NCI-H187 treated with DMSO at 0.1 percent for 48 hours (cell line): Measurements from ENCODE around the gene QSOX1.
"Not testable (repeated sequence)": the region's sequence is repeated elsewhere in the genome, so short reads cannot be mapped to it uniquely, and the experiment has no call there.

Source experiments
- DNase-seq: peaks from one replicate; lab custom pipeline; 2025; lab: John Stamatoyannopoulos, UW

The QSOX1 gene

GRCh38 chr1:180154325-180155181, at the start of gene QSOX1:
QSOX1 (plus strand) TSS chr1:180154869; CDS start chr1:180154908, 39 bp downstream.
- DNase-seq, result peak; percentile 55

GRCh38 chr1:180112091-180112490, 42.6 kb upstream of the QSOX1 start:
- DNase-seq, result no peak

GRCh38 chr1:180112984-180113647, 41.6 kb upstream of the QSOX1 start:
- DNase-seq, result no peak

- no peak for DNase-seq
Observed at GRCh38 chr1:180114396-180114945, 40.2 kb upstream of the QSOX1 start.

GRCh38 chr1:180116964-180117763, 37.5 kb upstream of the QSOX1 start:
- DNase-seq, result no peak

- no peak for DNase-seq
Observed at GRCh38 chr1:180117764-180118116, 36.9 kb upstream of the QSOX1 start.

GRCh38 chr1:180119837-180120236, 34.8 kb upstream of the QSOX1 start:
- DNase-seq, result no peak

GRCh38 chr1:180123463-180123936, 31.2 kb upstream of the QSOX1 start:
- no peak for DNase-seq

- DNase-seq, result no peak
Observed at GRCh38 chr1:180130651-180131050, 24.0 kb upstream of the QSOX1 start.

- no peak for DNase-seq
Observed at GRCh38 chr1:180131510-180131909, 23.2 kb upstream of the QSOX1 start.

GRCh38 chr1:180133193-180133592, 21.5 kb upstream of the QSOX1 start:
- DNase-seq, result no peak

GRCh38 chr1:180133688-180134087, 21.0 kb upstream of the QSOX1 start:
- not testable (repeated sequence) for DNase-seq

- DNase-seq, result no peak
Observed at GRCh38 chr1:180135535-180135934, 19.1 kb upstream of the QSOX1 start.

GRCh38 chr1:180136331-180136967, 18.2 kb upstream of the QSOX1 start:
- no peak for DNase-seq

GRCh38 chr1:180136968-180137356, 17.7 kb upstream of the QSOX1 start:
- no peak for DNase-seq

- DNase-seq, result no peak
Observed at GRCh38 chr1:180137776-180138175, 16.9 kb upstream of the QSOX1 start.

- DNase-seq, result no peak
Observed at GRCh38 chr1:180141381-180141934, 13.2 kb upstream of the QSOX1 start.

- DNase-seq, result no peak
Observed at GRCh38 chr1:180143359-180143758, 11.3 kb upstream of the QSOX1 start.

- DNase-seq, result no peak
Observed at GRCh38 chr1:180144659-180145357, 9.9 kb upstream of the QSOX1 start.

- no peak for DNase-seq
Observed at GRCh38 chr1:180145446-180145845, 9.2 kb upstream of the QSOX1 start.

GRCh38 chr1:180150982-180151381, 3.7 kb upstream of the QSOX1 start:
- no peak for DNase-seq
